ENCODE data around the gene KLHL36. TPM values are rescaled to one million over a fixed set of nuclear protein-coding genes. Genes with fewer than 3 reads are reported as not detected.

Gene KLHL36
- total and polyA plus RNA-seq, 9 of the 15 experiments (the other 6 are each of a cell fraction or from before 2014, with no cell fraction given), result 2.1 to 51.2 (median 18.5) TPM

DNA sequence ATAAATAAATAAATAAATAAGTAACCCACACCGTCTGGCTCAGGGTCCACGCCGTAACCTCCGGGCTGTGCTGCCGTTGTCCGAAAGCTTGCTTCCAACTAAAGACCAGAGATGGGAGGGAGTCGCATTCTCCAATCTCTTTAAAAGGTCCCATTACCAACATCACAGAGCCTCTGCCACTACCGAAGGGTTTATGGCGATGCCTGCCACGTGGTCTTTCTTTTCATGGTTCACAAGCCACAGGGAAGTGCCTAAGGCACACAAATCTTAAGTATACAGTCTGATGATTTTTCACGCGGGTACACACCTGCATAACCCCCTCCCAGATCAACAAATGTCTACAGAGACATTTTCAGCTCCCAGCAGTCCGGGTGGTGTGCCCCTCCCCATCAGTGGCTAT lies 31.8 kb upstream of the KLHL36 start:
- CTCF ChIA-PET (ENCODE audit: low intra/inter-chr PET ratio), result no interaction called here
- POLR2A ChIA-PET, result interaction anchor here (0.6 to 1.4 kb wide), 3 partner anchors 16 to 87 kb away, joined by 3 to 6 read pairs (median 4); no protein-coding TSS in a partner anchor
- Histone ChIP-seq H3K9me3 (replicated peaks; ENCODE audit: control insufficient read depth, insufficient read depth, low read depth, low read length) (no peaks in the 10 kb centered on the region), H3K9me1 (ENCODE audit: control insufficient read depth, insufficient read depth, low read length) (no peaks in the 10 kb centered on the region), H4K20me1 (replicated peaks; ENCODE audit: control insufficient read depth, insufficient read depth, low read length) (no peaks in the 10 kb centered on the region; the same call in none of the 2 replicates), H3K9ac (ENCODE audit: insufficient read depth in 1 of 2, low read depth in 2 of 2, low read length in 2 of 2) (peak overlapping the region; percentile 27 to 62; a peak in 3 of 4 replicates), H3K4me1 (replicated peaks in 1 of 2; ENCODE audit: control insufficient read depth in 2 of 2, insufficient read depth in 2 of 2, low read length in 2 of 2) (peaks cover 19 to 31% of the 10 kb centered on the region in 2 experiments; a peak in 4 of 5 replicates), H3K27ac (ENCODE audit: extremely low read depth, low read depth, low read length) (no peak overlapping the region; the same call in 2 of the 3 replicates), H3K27me3 (ENCODE audit: control insufficient read depth in 2 of 2, insufficient read depth in 2 of 2, low read length in 2 of 2) (no peaks in the 10 kb centered on the region), H3K36me3 (ENCODE audit: control insufficient read depth, insufficient read depth, low read length) (peaks cover 31% of the 10 kb centered on the region; the same call in 2 of the 3 replicates), H3K79me2 (ENCODE audit: control insufficient read depth, insufficient read depth, low read length) (peaks cover 42% of the 10 kb centered on the region), H3K4me3 (peak overlapping the region; percentile 57), H3K4me2 (ENCODE audit: insufficient read depth, low read length) (peak overlapping the region; percentile 85), H2AFZ (ENCODE audit: low read depth, low read length) (no peak overlapping the region)
- FAIRE-seq, result peak; percentile 19
- in situ Hi-C loops (cut with MboI), result no loop called here
- intact Hi-C loops (cut with micrococcal nuclease), result loop anchor here (5.0 kb wide), 1 partner anchor 59 kb away; no protein-coding TSS in a partner anchor
- no peak for ATAC-seq
- no TSS peak for BruUV-seq (replicated peaks)
- WGBS (ENCODE audit: insufficient coverage, low coverage, missing lambda C conversion rate), result 63% methylated on average over 13 of the region's 13 CpGs
- DNase-seq (ENCODE audit: extremely low read depth in 1 of 4, low spot score in 3 of 4), result no peak
- TF ChIP-seq MYC (IDR thresholded peaks at IDR 0.05; ENCODE audit: low read depth, low read length) (peak; percentile 34; the same call in 1 of the 2 replicates), MYC (CRISPR knock-in tag; IDR thresholded peaks at IDR 0.05; ENCODE audit: borderline replicate concordance, low read depth) (no peak), MNT (conservative IDR thresholded peaks at IDR 0.05) (peak in 1 of 2 experiments; percentile 18; a peak in 1 of 4 replicates), ASH1L (IDR thresholded peaks at IDR 0.05; ENCODE audit: borderline replicate concordance, low read depth, partially characterized antibody) (no peak), SIN3A (IDR thresholded peaks at IDR 0.05; ENCODE audit: borderline replicate concordance in 2 of 2, control insufficient read depth in 1 of 2, low read depth in 2 of 2, low read length in 2 of 2) (no peak), FUS (optimal IDR thresholded peaks at IDR 0.05; ENCODE audit: low read depth, low read length) (no peak), ZNF354B (CRISPR knock-in tag; IDR thresholded peaks at IDR 0.05) (no peak), ZNF79 (CRISPR knock-in tag; IDR thresholded peaks at IDR 0.05; ENCODE audit: low read depth) (no peak), L3MBTL2 (IDR thresholded peaks at IDR 0.05) (peak; percentile 48), CHD2 (IDR thresholded peaks at IDR 0.05; ENCODE audit: low read depth, low read length) (no peak), GATAD2A (IDR thresholded peaks at IDR 0.05) (no peak), ILK (tag; IDR thresholded peaks at IDR 0.05; ENCODE audit: borderline replicate concordance, low read depth) (no peak), GABPB1 (CRISPR knock-in tag; IDR thresholded peaks at IDR 0.05) (no peak)
- TF ChIP-seq, protein P1, sequence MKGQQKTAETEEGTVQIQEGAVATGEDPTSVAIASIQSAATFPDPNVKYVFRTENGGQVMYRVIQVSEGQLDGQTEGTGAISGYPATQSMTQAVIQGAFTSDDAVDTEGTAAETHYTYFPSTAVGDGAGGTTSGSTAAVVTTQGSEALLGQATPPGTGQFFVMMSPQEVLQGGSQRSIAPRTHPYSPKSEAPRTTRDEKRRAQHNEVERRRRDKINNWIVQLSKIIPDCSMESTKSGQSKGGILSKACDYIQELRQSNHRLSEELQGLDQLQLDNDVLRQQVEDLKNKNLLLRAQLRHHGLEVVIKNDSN (CRISPR knock-in tag; IDR thresholded peaks at IDR 0.05), result peak; percentile 41; the same call in 1 of the 2 replicates
- TF ChIP-seq, protein P2, sequence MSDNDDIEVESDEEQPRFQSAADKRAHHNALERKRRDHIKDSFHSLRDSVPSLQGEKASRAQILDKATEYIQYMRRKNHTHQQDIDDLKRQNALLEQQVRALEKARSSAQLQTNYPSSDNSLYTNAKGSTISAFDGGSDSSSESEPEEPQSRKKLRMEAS (CRISPR knock-in tag; IDR thresholded peaks at IDR 0.05), result 0 out of 2 replicates have a peak, but pooled peaks have one; percentile 21
